K562 (cell line): Measurements from ENCODE around the gene ANO9. TPM values are rescaled to one million over a fixed set of nuclear protein-coding genes. Genes with fewer than 3 reads are reported as not detected.
A peak's percentile ranks its signal among the peaks of the same experiment; 100 is the strongest.

Experiments used
- ATAC-seq: fragments of 200-7000 bp; cut with Tn5 transposase; 3 replicates; pipeline ENCODE4 v1.9.1; 2020; ENCODE audit warnings: moderate library complexity
- BruUV-seq: library from RNA; stranded (reverse); fragments of 400-500 nt; replicated peaks from 2 replicates; lab custom pipeline; 2021; lab: Mats Ljungman, UMichigan
- CTCF ChIA-PET: fragments of 300-600 bp; formaldehyde crosslinking; extraction: SDS; loops from one replicate; lab custom pipeline; 2021; ENCODE audit warnings: low intra/inter-chr PET ratio; lab: Yijun Ruan, JAX
- POLR2A ChIA-PET: fragments of 300-600, 350-650 bp; sonication (Branson Sonifier 250); formaldehyde crosslinking; extraction: SDS; loops from one replicate; lab custom pipeline; 2021; ENCODE audit warnings: antibody characterized with exemption, inconsistent platforms; lab: Yijun Ruan, JAX
- DNase-seq, 4 experiments: peaks; one replicate each; pipeline versions ENCODE4 v3.0.0 to v3.0.0-alpha.2; 2011 to 2018; ENCODE audit warnings: low spot score in 3 of 4, mixed read lengths in 3 of 4; ENCODE audit errors: extremely low read depth in 1 of 4
- FAIRE-seq: peaks from 2 replicates; lab custom pipeline; 2011; peaks lifted over from hg19 to GRCh38; lab: Jason Lieb, UNC
- H2AFZ ChIP-seq: 2 replicates; pipeline ENCODE4 v1.6.0; 2011; ENCODE audit warnings: low read depth, low read length, control low read depth, inconsistent platforms
- H3K27ac ChIP-seq: fragments of 200-600 bp; 3 replicates; pipeline ENCODE4 v1.8.0; 2011; ENCODE audit warnings: low read depth, mild to moderate bottlenecking, control low read depth, inconsistent platforms, low read length, moderate library complexity, mixed read lengths; ENCODE audit errors: extremely low read depth
- H3K27me3 ChIP-seq, 2 experiments: fragments of 300-600 bp in 1 of 2; 2 replicates in 1 of 2; 3 replicates in 1 of 2; pipeline versions ENCODE4 v1.6.0 to v1.8.0; 2011; ENCODE audit warnings: inconsistent platforms in 2 of 2, low read length in 2 of 2, mild to moderate bottlenecking in 1 of 2, mixed read lengths in 1 of 2, moderate library complexity in 1 of 2; ENCODE audit not compliant: control insufficient read depth in 2 of 2, insufficient read depth in 2 of 2
- H3K36me3 ChIP-seq: fragments of 300-600 bp; 3 replicates; pipeline ENCODE4 v1.8.0; 2011; ENCODE audit warnings: mild to moderate bottlenecking, low read length, inconsistent platforms; ENCODE audit not compliant: control insufficient read depth, insufficient read depth
- H3K4me1 ChIP-seq, 2 experiments: fragments of 200-600 bp in 1 of 2; replicated peaks in 1 of 2; 2 replicates in 1 of 2; 3 replicates in 1 of 2; pipeline versions ENCODE4 v1.5.1 to v1.8.0; 2011; ENCODE audit warnings: inconsistent platforms in 2 of 2, low read length in 2 of 2, mild to moderate bottlenecking in 1 of 2, mixed read lengths in 1 of 2, moderate library complexity in 1 of 2; ENCODE audit not compliant: control insufficient read depth in 2 of 2, insufficient read depth in 2 of 2
- H3K4me2 ChIP-seq: 2 replicates; pipeline ENCODE4 v1.6.1; 2011; ENCODE audit warnings: low read length, control low read depth, inconsistent platforms, mixed read lengths; ENCODE audit not compliant: insufficient read depth
- H3K4me3 ChIP-seq: fragments of 200-600 bp; sonication (generic), shearing (Covaris generic); 2 replicates; pipeline ENCODE4 v1.5.1; 2016; ENCODE audit warnings: control low read depth, inconsistent platforms
- H3K79me2 ChIP-seq: fragments of 200-600 bp; 3 replicates; pipeline ENCODE4 v1.8.0; 2011; ENCODE audit warnings: low read length, inconsistent platforms; ENCODE audit not compliant: control insufficient read depth, insufficient read depth
- H3K9ac ChIP-seq, 2 experiments: 2 replicates each; pipeline versions ENCODE4 v1.6.0 to v1.6.1; 2011; ENCODE audit warnings: low read depth in 2 of 2, low read length in 2 of 2, control low read depth in 1 of 2, inconsistent platforms in 1 of 2, mild to moderate bottlenecking in 1 of 2, mixed read lengths in 1 of 2; ENCODE audit not compliant: insufficient read depth in 1 of 2
- H3K9me1 ChIP-seq: one replicate; pipeline ENCODE4 v1.6.0; 2011; ENCODE audit warnings: inconsistent platforms, mild to moderate bottlenecking, low read length, moderate library complexity; ENCODE audit not compliant: control insufficient read depth, insufficient read depth
- H3K9me3 ChIP-seq: replicated peaks from 2 replicates; pipeline ENCODE4 v1.5.1; 2011; ENCODE audit warnings: low read depth, low read length, inconsistent platforms; ENCODE audit not compliant: control insufficient read depth, insufficient read depth
- H4K20me1 ChIP-seq: replicated peaks from 2 replicates; pipeline ENCODE4 v1.6.1; 2011; ENCODE audit warnings: low read length, inconsistent platforms, mixed read lengths; ENCODE audit not compliant: control insufficient read depth, insufficient read depth
- NR2C1 ChIP-seq, 2 experiments: fragments of 450-650 bp; IDR thresholded peaks; 2 replicates each; pipeline ENCODE4 v1.6.1; 2017; ENCODE audit warnings: mild to moderate bottlenecking in 2 of 2, antibody characterized with exemption in 1 of 2, inconsistent platforms in 1 of 2, missing compliant biosample characterization in 1 of 2, missing genetic modification characterization in 1 of 2
- NR2C2 ChIP-seq, 2 experiments: fragments of 200-800 bp in 1 of 2; sonication (Bioruptor generic) in 1 of 2; sonication (generic) in 1 of 2; formaldehyde crosslinking in 1 of 2; IDR thresholded peaks; 2 replicates each; pipeline versions ENCODE4 v1.6.1 to v1.8.0; 2016 to 2022; ENCODE audit warnings: mild to moderate bottlenecking in 1 of 2, missing compliant biosample characterization in 1 of 2, missing genetic modification characterization in 1 of 2, missing genetic modification reagents in 1 of 2
- WGBS: fragments of 100-300 bp; shearing (Covaris generic); methylation state at CpG from one replicate; pipeline ENCODE4 v1.1.6; 2016; ENCODE audit warnings: low coverage, mixed read lengths; ENCODE audit not compliant: insufficient coverage; ENCODE audit errors: missing lambda C conversion rate; 5-methylcytosine and 5-hydroxymethylcytosine counted together
- in situ Hi-C: fragments of 300-500 bp; cut with MboI; formaldehyde crosslinking; loops from 4 replicates; pipeline ENCODE4 v1.15.0; 2018; ENCODE audit warnings: inconsistent platforms, mixed read lengths
- intact Hi-C: fragments of 100-400 bp; cut with micrococcal nuclease; formaldehyde crosslinking; loops from 2 replicates; pipeline ENCODE4 v1.14.2; 2022
- polyA plus RNA-seq, 8 experiments: library from polyadenylated mRNA; depleted of rRNA in 4 of 8; stranded (reverse) in 5 of 8; unstranded in 3 of 8; fragments of >200 nt; fragmentation: Nextera tagmentation in 2 of 8; fragmentation: Illumina TruSeq in 1 of 8; extraction: Ambion mirVana in 2 of 8; extraction: Trizol in 1 of 8; gene quantifications; 2 replicates each; pipeline versions ENCODE4 v1.2.1 to v1.2.3, GENCODE V29; 2011 to 2014; ENCODE audit warnings: inconsistent platforms in 1 of 8, missing spikeins in 1 of 8
- total RNA-seq, 7 experiments: library from RNA; depleted of rRNA in 6 of 7; stranded (reverse); fragments of >200 nt in 6 of 7; fragmentation: Illumina TruSeq in 2 of 7; extraction: Trizol in 2 of 7; gene quantifications; 2 replicates each; pipeline versions ENCODE4 v1.2.1 to v1.2.3, GENCODE V29; 2011 to 2021; ENCODE audit warnings: low replicate concordance in 1 of 7
- TF ChIP-seq, protein P1 (sequence below): fragments of 450-650 bp; IDR thresholded peaks from 2 replicates; pipeline ENCODE4 v1.6.1; 2018; ENCODE audit not compliant: partially characterized antibody

ANO9 gene
- total and polyA plus RNA-seq, 9 of the 15 experiments (the other 6 are each of a cell fraction or from before 2014, with no cell fraction given) = 0.20 to 14.5 (median 4.5) TPM

DNA sequence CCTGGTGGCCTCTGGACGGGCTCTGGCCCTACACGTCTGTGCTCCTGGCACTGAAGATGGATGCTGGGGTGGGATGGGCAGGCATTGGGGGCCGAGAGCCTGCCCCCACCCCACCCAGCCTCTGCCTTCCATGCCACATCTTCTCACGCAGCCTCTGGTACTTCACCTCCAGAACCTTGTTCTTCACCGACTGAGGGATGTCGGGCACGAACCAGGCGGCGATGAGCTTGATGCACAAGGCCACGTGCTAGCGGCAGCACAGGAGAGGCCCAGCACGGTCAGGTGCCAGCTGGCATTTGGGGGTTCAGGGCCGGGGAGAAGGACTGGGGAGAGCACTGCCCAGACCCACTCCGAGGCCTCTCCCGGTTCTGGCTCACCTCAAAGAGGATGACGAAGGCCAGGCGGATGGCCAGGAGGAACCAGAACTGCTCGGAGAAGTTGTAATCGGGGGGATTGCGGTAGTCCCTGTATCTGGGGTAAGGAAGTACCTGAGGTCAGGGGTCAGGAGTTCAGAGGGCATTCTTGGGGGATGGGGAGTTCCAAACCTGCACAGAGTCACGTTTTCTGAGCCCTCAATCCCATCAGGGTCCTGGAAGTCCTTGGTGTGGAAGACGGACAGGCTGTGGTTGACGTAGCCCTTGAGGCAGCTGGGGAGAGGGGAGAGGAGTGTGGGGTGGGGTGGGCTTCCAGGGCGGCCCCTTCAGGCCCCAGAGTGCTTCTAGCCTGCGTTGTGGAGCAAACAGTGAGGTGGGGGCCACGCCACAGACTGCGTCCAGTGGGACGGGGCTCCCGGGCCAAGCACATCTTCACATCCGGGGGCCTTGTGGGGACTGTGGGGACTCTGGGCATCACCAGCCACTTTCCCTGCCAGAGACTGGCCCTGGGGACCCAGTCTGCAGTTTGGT lies 23.2 kb downstream of the ANO9 start:
- intact Hi-C loops (no loop called here), in situ Hi-C loops (no loop called here)
- DNase-seq (no peak), FAIRE-seq (no peak), ATAC-seq (no peak)
- Histone ChIP-seq H4K20me1 (no peaks in the 10 kb centered on the region), H3K9ac (peak overlapping the region in 1 of 2 experiments; percentile 33; a peak in 1 of 4 replicates), H3K9me3 (no peaks in the 10 kb centered on the region), H2AFZ (no peak overlapping the region), H3K9me1 (no peaks in the 10 kb centered on the region), H3K79me2 (no peaks in the 10 kb centered on the region), H3K4me3 (no peak overlapping the region), H3K36me3 (no peaks in the 10 kb centered on the region), H3K4me1 (peaks cover 10 to 66% of the 10 kb centered on the region in 2 experiments), H3K27me3 (no peaks in the 10 kb centered on the region), H3K27ac (no peak overlapping the region), H3K4me2 (no peak overlapping the region)
- WGBS = 71% methylated on average over 17 of the region's 30 CpGs
- ChIA-PET POLR2A (interaction anchor here (0.8 kb wide), 1 partner anchor 22 kb away, joined by 3 read pairs; no protein-coding TSS in a partner anchor), CTCF (no interaction called here)
- TF ChIP-seq, protein P1, sequence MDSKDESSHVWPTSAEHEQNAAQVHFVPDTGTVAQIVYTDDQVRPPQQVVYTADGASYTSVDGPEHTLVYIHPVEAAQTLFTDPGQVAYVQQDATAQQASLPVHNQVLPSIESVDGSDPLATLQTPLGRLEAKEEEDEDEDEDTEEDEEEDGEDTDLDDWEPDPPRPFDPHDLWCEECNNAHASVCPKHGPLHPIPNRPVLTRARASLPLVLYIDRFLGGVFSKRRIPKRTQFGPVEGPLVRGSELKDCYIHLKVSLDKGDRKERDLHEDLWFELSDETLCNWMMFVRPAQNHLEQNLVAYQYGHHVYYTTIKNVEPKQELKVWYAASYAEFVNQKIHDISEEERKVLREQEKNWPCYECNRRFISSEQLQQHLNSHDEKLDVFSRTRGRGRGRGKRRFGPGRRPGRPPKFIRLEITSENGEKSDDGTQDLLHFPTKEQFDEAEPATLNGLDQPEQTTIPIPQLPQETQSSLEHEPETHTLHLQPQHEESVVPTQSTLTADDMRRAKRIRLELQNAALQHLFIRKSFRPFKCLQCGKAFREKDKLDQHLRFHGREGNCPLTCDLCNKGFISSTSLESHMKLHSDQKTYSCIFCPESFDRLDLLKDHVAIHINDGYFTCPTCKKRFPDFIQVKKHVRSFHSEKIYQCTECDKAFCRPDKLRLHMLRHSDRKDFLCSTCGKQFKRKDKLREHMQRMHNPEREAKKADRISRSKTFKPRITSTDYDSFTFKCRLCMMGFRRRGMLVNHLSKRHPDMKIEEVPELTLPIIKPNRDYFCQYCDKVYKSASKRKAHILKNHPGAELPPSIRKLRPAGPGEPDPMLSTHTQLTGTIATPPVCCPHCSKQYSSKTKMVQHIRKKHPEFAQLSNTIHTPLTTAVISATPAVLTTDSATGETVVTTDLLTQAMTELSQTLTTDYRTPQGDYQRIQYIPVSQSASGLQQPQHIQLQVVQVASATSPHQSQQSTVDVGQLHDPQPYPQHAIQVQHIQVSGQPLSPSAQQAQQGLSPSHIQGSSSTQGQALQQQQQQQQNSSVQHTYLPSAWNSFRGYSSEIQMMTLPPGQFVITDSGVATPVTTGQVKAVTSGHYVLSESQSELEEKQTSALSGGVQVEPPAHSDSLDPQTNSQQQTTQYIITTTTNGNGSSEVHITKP = no peak
- peak; percentile 74; the same call in 1 of the 2 replicates for TF ChIP-seq NR2C2 (CRISPR knock-in tag; IDR thresholded peaks at IDR 0.05)
- TF ChIP-seq NR2C2 (tag; IDR thresholded peaks at IDR 0.05) = peak; percentile 61
- peak; percentile 92 for TF ChIP-seq NR2C1 (IDR thresholded peaks at IDR 0.05)
- peak; percentile 76 for TF ChIP-seq NR2C1 (tag; IDR thresholded peaks at IDR 0.05)
- BruUV-seq = no TSS peak
